MM.1S (cell line): Measurements from ENCODE around the gene RSRP1.

Experiments
- DNase-seq: peaks from one replicate; pipeline ENCODE4 v3.0.0-alpha.2; 2015
- H2AFZ ChIP-seq: fragments of 300-600 bp; sonication (generic); 2 replicates; pipeline ENCODE4 v1.6.0; 2016; ENCODE audit warnings: antibody characterized with exemption, low read length
- H3F3A ChIP-seq: fragments of 300-600 bp; sonication (generic); 2 replicates; pipeline ENCODE4 v1.6.1; 2016; ENCODE audit warnings: mild to moderate bottlenecking, antibody characterized with exemption, low read length, moderate library complexity, mixed read lengths; ENCODE audit not compliant: insufficient read depth
- H3K27ac ChIP-seq: fragments of 300-600 bp; sonication (generic); 2 replicates; pipeline ENCODE4 v1.5.1; 2016; ENCODE audit warnings: mild to moderate bottlenecking, low read length
- H3K27me3 ChIP-seq: fragments of 300-600 bp; sonication (generic); replicated peaks from 2 replicates; pipeline ENCODE4 v1.6.0; 2016; ENCODE audit warnings: low read length; ENCODE audit not compliant: insufficient read depth
- H3K36me3 ChIP-seq: fragments of 300-600 bp; sonication (generic); replicated peaks from 2 replicates; pipeline ENCODE4 v1.6.1; 2016; ENCODE audit warnings: mild to moderate bottlenecking, low read length, mixed read lengths; ENCODE audit not compliant: insufficient read depth
- H3K4me1 ChIP-seq: fragments of 300-600 bp; sonication (generic); 2 replicates; pipeline ENCODE4 v1.6.1; 2016; ENCODE audit warnings: low read length, mixed read lengths
- H3K4me2 ChIP-seq: fragments of 300-600 bp; sonication (generic); 2 replicates; pipeline ENCODE4 v1.6.0; 2016; ENCODE audit warnings: low read depth, low read length
- H3K4me3 ChIP-seq: fragments of 300-600 bp; sonication (generic); 2 replicates; pipeline ENCODE4 v1.5.1; 2016; ENCODE audit warnings: low read length, mixed read lengths
- H3K79me2 ChIP-seq: fragments of 300-600 bp; sonication (generic); 2 replicates; pipeline ENCODE4 v1.6.1; 2016; ENCODE audit warnings: mixed run types, low read length, mixed read lengths
- H3K9ac ChIP-seq: fragments of 300-600 bp; sonication (generic); 2 replicates; pipeline ENCODE4 v1.6.1; 2016; ENCODE audit warnings: low read length, mixed read lengths
- H3K9me2 ChIP-seq: fragments of 300-600 bp; sonication (generic); replicated peaks from 2 replicates; pipeline ENCODE4 v1.6.1; 2016; ENCODE audit warnings: mild to moderate bottlenecking, low read length, mixed read lengths; ENCODE audit not compliant: insufficient read depth
- H3K9me3 ChIP-seq: fragments of 300-600 bp; sonication (generic); replicated peaks from 2 replicates; pipeline ENCODE4 v1.6.1; 2016; ENCODE audit warnings: mild to moderate bottlenecking, low read length, mixed read lengths; ENCODE audit not compliant: insufficient read depth
- H4K20me1 ChIP-seq: fragments of 300-600 bp; sonication (generic); 2 replicates; pipeline ENCODE4 v1.6.1; 2016; ENCODE audit warnings: mild to moderate bottlenecking, low read length, moderate library complexity, mixed read lengths; ENCODE audit not compliant: insufficient read depth
- EZH2 ChIP-seq: fragments of 300-600 bp; sonication (generic); optimal IDR thresholded peaks from 2 replicates; pipeline ENCODE3; 2017; ENCODE audit warnings: low read depth, mild to moderate bottlenecking, antibody characterized with exemption, low read length, mixed read lengths
- EZH2phosphoT487 ChIP-seq: fragments of 300-600 bp; sonication (generic); IDR thresholded peaks from 2 replicates; pipeline ENCODE4 v1.6.1; 2018; ENCODE audit warnings: antibody characterized with exemption, low read length
- TF ChIP-seq, protein P1 (sequence below): fragments of 300-600 bp; sonication (generic); IDR thresholded peaks from 2 replicates; pipeline ENCODE4 v1.5.1; 2016; ENCODE audit warnings: antibody characterized with exemption, low read length, mixed read lengths

Gene RSRP1

DNA sequence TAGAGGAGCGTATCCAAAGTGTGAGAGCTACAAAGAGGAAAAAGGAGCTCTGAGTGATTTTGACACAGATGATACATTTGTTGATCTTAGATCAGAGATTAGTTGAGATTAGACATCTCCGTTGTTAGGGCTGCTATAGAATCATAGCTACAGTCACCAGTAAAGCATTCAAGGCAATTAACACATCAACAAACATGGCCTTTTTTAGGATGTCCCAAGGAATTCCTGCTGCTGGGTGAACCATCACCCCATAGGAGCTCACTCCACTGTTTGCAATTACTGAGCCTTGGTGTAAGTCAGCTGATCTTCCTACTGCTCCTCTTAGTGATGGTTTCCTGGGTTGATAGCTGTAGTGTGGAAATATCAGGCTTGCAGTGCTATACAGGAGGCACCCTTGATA, 6.7 kb upstream of the RSRP1 start:
- H3K79me2 ChIP-seq, result no peaks in the 10 kb centered on the region
- no peaks in the 10 kb centered on the region for H3K9me3 ChIP-seq
- H3K4me1 ChIP-seq, result no peaks in the 10 kb centered on the region
- H2AFZ ChIP-seq, result no peak overlapping the region
- no peaks in the 10 kb centered on the region for H3F3A ChIP-seq
- no peak overlapping the region for H3K9ac ChIP-seq
- DNase-seq, result no peak
- H3K4me2 ChIP-seq, result no peak overlapping the region
- H3K9me2 ChIP-seq, result no peaks in the 10 kb centered on the region
- no peaks in the 10 kb centered on the region for H3K27me3 ChIP-seq
- TF ChIP-seq EZH2 (no peak), EZH2phosphoT487 (no peak)
- TF ChIP-seq, protein P1, sequence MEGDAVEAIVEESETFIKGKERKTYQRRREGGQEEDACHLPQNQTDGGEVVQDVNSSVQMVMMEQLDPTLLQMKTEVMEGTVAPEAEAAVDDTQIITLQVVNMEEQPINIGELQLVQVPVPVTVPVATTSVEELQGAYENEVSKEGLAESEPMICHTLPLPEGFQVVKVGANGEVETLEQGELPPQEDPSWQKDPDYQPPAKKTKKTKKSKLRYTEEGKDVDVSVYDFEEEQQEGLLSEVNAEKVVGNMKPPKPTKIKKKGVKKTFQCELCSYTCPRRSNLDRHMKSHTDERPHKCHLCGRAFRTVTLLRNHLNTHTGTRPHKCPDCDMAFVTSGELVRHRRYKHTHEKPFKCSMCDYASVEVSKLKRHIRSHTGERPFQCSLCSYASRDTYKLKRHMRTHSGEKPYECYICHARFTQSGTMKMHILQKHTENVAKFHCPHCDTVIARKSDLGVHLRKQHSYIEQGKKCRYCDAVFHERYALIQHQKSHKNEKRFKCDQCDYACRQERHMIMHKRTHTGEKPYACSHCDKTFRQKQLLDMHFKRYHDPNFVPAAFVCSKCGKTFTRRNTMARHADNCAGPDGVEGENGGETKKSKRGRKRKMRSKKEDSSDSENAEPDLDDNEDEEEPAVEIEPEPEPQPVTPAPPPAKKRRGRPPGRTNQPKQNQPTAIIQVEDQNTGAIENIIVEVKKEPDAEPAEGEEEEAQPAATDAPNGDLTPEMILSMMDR, result no peak
- H4K20me1 ChIP-seq, result no peaks in the 10 kb centered on the region
- no peak overlapping the region for H3K27ac ChIP-seq
- H3K36me3 ChIP-seq, result no peaks in the 10 kb centered on the region
- H3K4me3 ChIP-seq, result no peak overlapping the region

DNA sequence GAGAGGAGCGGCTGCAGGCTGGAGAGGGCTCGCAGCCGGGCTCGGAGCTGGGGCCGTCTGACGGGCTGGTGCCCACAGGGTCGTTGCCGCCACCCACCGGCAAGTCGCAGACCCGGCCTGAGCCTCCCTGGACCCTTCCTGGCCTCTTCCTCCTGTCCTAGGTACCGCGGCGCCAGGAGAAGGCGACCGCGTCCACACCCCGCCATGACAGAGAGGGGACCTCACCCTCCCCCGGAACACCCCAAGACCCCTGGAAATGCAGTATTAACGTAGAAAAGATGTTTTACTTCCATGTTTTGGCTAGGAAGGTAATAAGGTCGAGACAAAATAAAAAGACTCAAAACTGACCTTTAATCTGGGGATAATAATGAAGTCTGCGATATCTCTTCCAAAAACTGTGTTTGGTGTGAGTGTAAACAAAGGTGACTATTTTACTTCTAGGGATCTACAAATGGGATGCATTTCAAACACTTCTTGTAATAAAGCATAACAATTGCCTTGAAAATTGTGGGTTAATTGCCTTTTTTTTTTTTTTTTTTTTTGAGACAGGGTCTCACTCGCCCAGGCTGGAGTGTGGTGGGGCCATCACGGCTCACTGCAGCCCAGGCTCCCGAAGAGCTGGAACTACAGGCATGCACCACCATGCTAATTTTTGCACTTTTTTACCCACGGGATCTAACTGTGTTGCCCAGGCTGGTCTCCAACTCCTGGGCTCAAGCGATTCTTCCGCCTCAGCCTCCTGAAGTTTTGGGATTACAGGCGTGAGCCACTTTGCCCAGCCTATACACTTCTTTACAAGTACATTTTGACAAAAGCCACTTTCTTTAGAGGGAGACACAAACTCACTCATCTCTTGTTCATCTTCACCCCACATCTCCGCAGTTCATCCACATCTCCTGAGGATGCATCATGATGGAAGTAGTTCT, 838 bp upstream of the RSRP1 start:
- DNase-seq, result no peak
- H3F3A ChIP-seq, result peaks cover 24% of the 10 kb centered on the region
- H3K4me1 ChIP-seq, result peaks cover 23% of the 10 kb centered on the region; the same call in 1 of the 2 replicates
- TF ChIP-seq, protein P1, result no peak
- TF ChIP-seq EZH2, result no peak
- TF ChIP-seq EZH2phosphoT487, result no peak
- no peaks in the 10 kb centered on the region for H3K27me3 ChIP-seq
- H3K9me2 ChIP-seq, result no peaks in the 10 kb centered on the region
- peaks cover 15% of the 10 kb centered on the region for H4K20me1 ChIP-seq
- H3K27ac ChIP-seq, result peak overlapping the region; percentile 94; the same call in 1 of the 2 replicates
- peak overlapping the region; percentile 69 for H2AFZ ChIP-seq
- H3K79me2 ChIP-seq, result peaks cover 42% of the 10 kb centered on the region
- peaks cover 15% of the 10 kb centered on the region for H3K36me3 ChIP-seq
- H3K9me3 ChIP-seq, result no peaks in the 10 kb centered on the region
- H3K9ac ChIP-seq, result peak overlapping the region; percentile 61; the same call in 1 of the 2 replicates
- H3K4me2 ChIP-seq, result peak overlapping the region; percentile 83
- H3K4me3 ChIP-seq, result peak overlapping the region; percentile 90

GRCh38 chr1:25246600-25247023, 642 bp downstream of the RSRP1 start:
- Histone ChIP-seq H3K9me3 (no peaks in the 10 kb centered on the region), H3K79me2 (peaks cover 56% of the 10 kb centered on the region), H3K27ac (peak overlapping the region; percentile 94), H3K4me1 (peaks cover 23% of the 10 kb centered on the region; the same call in 1 of the 2 replicates), H3K36me3 (peaks cover 24% of the 10 kb centered on the region), H3K27me3 (no peaks in the 10 kb centered on the region), H2AFZ (no peak overlapping the region; the same call in 1 of the 2 replicates), H4K20me1 (peaks cover 15% of the 10 kb centered on the region), H3K9me2 (no peaks in the 10 kb centered on the region), H3K4me2 (peak overlapping the region; percentile 90), H3F3A (peaks cover 36% of the 10 kb centered on the region), H3K9ac (peak overlapping the region; percentile 96), H3K4me3 (peak overlapping the region; percentile 90)
- DNase-seq, result no peak
- TF ChIP-seq, protein P1, result no peak
- no peak for TF ChIP-seq EZH2
- TF ChIP-seq EZH2phosphoT487, result no peak
